WTC11 (cell line): ENCODE results near the gene WDR38.

ENCODE experiments used
- CTCF ChIP-seq: fragments of 200-600 bp; IDR thresholded peaks from 2 replicates; pipeline ENCODE4 v1.8.0; 2022; ENCODE audit warnings: antibody characterized with exemption
- TF ChIP-seq, protein P1 (sequence below): sonication (generic); formaldehyde crosslinking; IDR thresholded peaks from 2 replicates; pipeline ENCODE4 v1.8.1; 2022; ENCODE audit warnings: low read depth, missing genetic modification reagents, borderline replicate concordance

GRCh38 chr9:124878021-124878420 is 24.8 kb downstream of the WDR38 start:
- TF ChIP-seq CTCF, result no peak
- TF ChIP-seq, protein P1, sequence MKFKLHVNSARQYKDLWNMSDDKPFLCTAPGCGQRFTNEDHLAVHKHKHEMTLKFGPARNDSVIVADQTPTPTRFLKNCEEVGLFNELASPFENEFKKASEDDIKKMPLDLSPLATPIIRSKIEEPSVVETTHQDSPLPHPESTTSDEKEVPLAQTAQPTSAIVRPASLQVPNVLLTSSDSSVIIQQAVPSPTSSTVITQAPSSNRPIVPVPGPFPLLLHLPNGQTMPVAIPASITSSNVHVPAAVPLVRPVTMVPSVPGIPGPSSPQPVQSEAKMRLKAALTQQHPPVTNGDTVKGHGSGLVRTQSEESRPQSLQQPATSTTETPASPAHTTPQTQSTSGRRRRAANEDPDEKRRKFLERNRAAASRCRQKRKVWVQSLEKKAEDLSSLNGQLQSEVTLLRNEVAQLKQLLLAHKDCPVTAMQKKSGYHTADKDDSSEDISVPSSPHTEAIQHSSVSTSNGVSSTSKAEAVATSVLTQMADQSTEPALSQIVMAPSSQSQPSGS, result no peak
